Measurements from ENCODE around the gene PNPO. TPM values are rescaled to one million over a fixed set of nuclear protein-coding genes. Genes with fewer than 3 reads are reported as not detected.

Gene PNPO
- total and polyA plus RNA-seq, 2 of the 8 experiments (the other 6 are each of a cell fraction or from before 2014, with no cell fraction given): 7.0 to 8.1 TPM

DNA sequence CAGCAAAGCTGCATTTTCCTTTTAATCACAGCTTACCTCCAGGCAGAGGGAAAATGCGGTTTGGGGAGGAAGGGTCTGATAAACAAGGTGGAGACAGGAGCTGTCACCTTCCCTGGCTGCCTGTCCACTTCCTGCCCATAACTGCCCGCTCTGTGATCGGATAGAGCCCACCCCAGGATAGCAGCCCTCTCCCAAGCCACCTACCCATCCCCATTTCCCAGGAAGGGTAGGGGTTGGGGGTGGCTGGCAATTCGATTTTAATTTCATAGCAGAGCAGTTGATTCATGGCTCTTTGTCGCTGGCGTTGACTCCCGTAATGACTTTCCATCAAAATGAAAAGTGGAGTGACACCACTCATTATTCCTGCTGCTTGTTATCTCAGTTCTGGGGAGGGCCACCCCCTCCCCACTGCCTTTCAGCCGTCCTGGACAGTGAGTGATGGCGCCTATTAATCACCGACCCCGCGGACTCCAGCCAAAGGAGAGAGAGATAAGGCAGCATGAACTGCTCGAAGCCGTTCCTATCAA is 40.8 kb downstream of the PNPO start:
- WGBS, 2 experiments (ENCODE audit: extremely low coverage in 1 of 2, insufficient coverage in 1 of 2, insufficient read length in 1 of 2, insufficient replicate concordance in 2 of 2, low coverage in 1 of 2, low lambda C conversion rate in 2 of 2, missing lambda C conversion rate in 1 of 2): 96% methylated on average over 14 of the region's 14 CpGs; no CpG with 5 or more reads in 1 of the 2 experiments
- POLR2A ChIA-PET (ENCODE audit: partially characterized antibody): interaction anchor here (1.2 to 3.6 kb wide), 5 partner anchors 11 to 36 kb away, joined by 4 to 17 read pairs (median 7); partner anchors contain the start of gene CDK5RAP3
- H3K14ac ChIP-seq (ENCODE audit: insufficient read length): no peak overlapping the region

More for the DNA sequence above, 40.8 kb downstream of the PNPO start:
- Histone ChIP-seq H2AK5ac (ENCODE audit: low read depth, low read length) (no peak overlapping the region), H3K79me1 (ENCODE audit: low read depth, low read length) (peaks cover 3% of the 10 kb centered on the region; the same call in 1 of the 2 replicates), H4K5ac (ENCODE audit: insufficient read length, low read depth, low read length) (no peak overlapping the region), H3K4me3 (ENCODE audit: extremely low read depth in 1 of 4, insufficient read depth in 2 of 4, low read depth in 3 of 4, low read length in 4 of 4) (no peak overlapping the region), H3K27me3 (replicated peaks in 1 of 4; ENCODE audit: control insufficient read depth in 3 of 4, extremely low read depth in 1 of 4, insufficient read depth in 3 of 4, low read length in 3 of 4) (no peaks in the 10 kb centered on the region), H3K18ac (ENCODE audit: extremely low read depth, low read length) (no peak overlapping the region), H2BK20ac (ENCODE audit: low read length) (no peak overlapping the region), H2BK5ac (ENCODE audit: low read depth, low read length) (no peak overlapping the region), H2BK15ac (ENCODE audit: low read length) (no peak overlapping the region), H3K9me3 (ENCODE audit: insufficient read depth in 2 of 2, low read depth in 1 of 2, low read length in 1 of 2) (no peaks in the 10 kb centered on the region), H3K23me2 (ENCODE audit: low read depth, low read length) (no peaks in the 10 kb centered on the region), H4K20me1 (replicated peaks in 1 of 2; ENCODE audit: control insufficient read depth in 1 of 2, insufficient read depth in 2 of 2, low read length in 2 of 2) (no peaks in the 10 kb centered on the region), H3K23ac (ENCODE audit: insufficient read length) (no peak overlapping the region), H3K56ac (replicated peaks; ENCODE audit: insufficient read length, low read depth, low read length) (no peak overlapping the region), H3K4ac (replicated peaks; ENCODE audit: insufficient read length, low read depth, low read length) (no peak overlapping the region), H4K8ac (ENCODE audit: extremely low read depth, insufficient read depth, low read length) (no peak overlapping the region), H3K9ac (replicated peaks in 1 of 4; ENCODE audit: extremely low read depth in 1 of 4, low read depth in 3 of 4, low read length in 3 of 4) (no peak overlapping the region), H2BK120ac (replicated peaks; ENCODE audit: low read depth, low read length) (no peak overlapping the region), H2BK12ac (ENCODE audit: low read depth, low read length) (no peak overlapping the region), H3K4me1 (replicated peaks in 1 of 4; ENCODE audit: control insufficient read depth in 3 of 4, insufficient read depth in 4 of 4, low read length in 3 of 4) (peaks cover 0 to 7% (median 3%) of the 10 kb centered on the region in 4 experiments; a peak in 5 of 7 replicates), H3K27ac (ENCODE audit: low read depth, low read length) (no peak overlapping the region), H4K91ac (replicated peaks; ENCODE audit: insufficient read length, low read length) (no peak overlapping the region), H2AFZ (ENCODE audit: low read length) (no peak overlapping the region), H3K4me2 (ENCODE audit: insufficient read depth in 1 of 2, low read depth in 2 of 2, low read length in 2 of 2) (no peak overlapping the region), H3K36me3 (ENCODE audit: control insufficient read depth in 2 of 4, insufficient read depth in 4 of 4, low read length in 3 of 4) (peaks cover 19 to 63% (median 41%) of the 10 kb centered on the region in 4 experiments; a peak in 7 of 8 replicates), H3K79me2 (ENCODE audit: control insufficient read depth in 1 of 2, insufficient read depth in 2 of 2, low read length in 2 of 2) (no peaks in the 10 kb centered on the region)
- TF ChIP-seq CHD2 (IDR thresholded peaks at IDR 0.05; ENCODE audit: low read length): no peak
- no peak for TF ChIP-seq JUND (IDR thresholded peaks at IDR 0.05; ENCODE audit: low read length)
- no peak for TF ChIP-seq ZNF274 (IDR thresholded peaks at IDR 0.05; ENCODE audit: borderline replicate concordance, extremely low read depth, low read length)
- TF ChIP-seq, protein P1, sequence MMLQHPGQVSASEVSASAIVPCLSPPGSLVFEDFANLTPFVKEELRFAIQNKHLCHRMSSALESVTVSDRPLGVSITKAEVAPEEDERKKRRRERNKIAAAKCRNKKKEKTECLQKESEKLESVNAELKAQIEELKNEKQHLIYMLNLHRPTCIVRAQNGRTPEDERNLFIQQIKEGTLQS (IDR thresholded peaks at IDR 0.05; ENCODE audit: insufficient read depth, low read depth, low read length): no peak
- CTCF ChIA-PET (ENCODE audit: partially characterized antibody): interaction anchor here (1.2 to 40.5 kb wide), 7 partner anchors 9 to 137 kb away, joined by 3 to 1010 read pairs (median 7); partner anchors contain the start of genes CDK5RAP3, PNPO and PRR15L
- FAIRE-seq: no peak
- DNase-seq (ENCODE audit: low read depth in 1 of 2, low spot score in 2 of 2): no peak

Data from H1 (cell line).